PFSK-1 (cell line): ENCODE data around the gene APEX1.

Source experiments
- FOXP2 ChIP-seq: optimal IDR thresholded peaks from 2 replicates; pipeline ENCODE3; 2011; ENCODE audit warnings: borderline replicate concordance, control low read depth, inconsistent platforms; ENCODE audit not compliant: insufficient read depth; ENCODE audit errors: extremely low read length, extremely low read depth
- POLR2AphosphoS5 ChIP-seq: IDR thresholded peaks from 2 replicates; pipeline ENCODE4 v1.6.1; 2012; ENCODE audit warnings: low read depth, mild to moderate bottlenecking, control low read depth, low read length, moderate library complexity
- SIN3A ChIP-seq: IDR thresholded peaks from 2 replicates; pipeline ENCODE4 v1.6.1; 2012; ENCODE audit warnings: mild to moderate bottlenecking, low read length, moderate library complexity, borderline replicate concordance; ENCODE audit not compliant: insufficient read depth
- TAF1 ChIP-seq: IDR thresholded peaks from 2 replicates; pipeline ENCODE4 v1.6.1; 2012; ENCODE audit warnings: low read length, control low read depth, borderline replicate concordance; ENCODE audit not compliant: insufficient read depth
- TF ChIP-seq, protein P1 (sequence below), 2 experiments: IDR thresholded peaks; 2 replicates each; pipeline versions ENCODE4 v1.6.1 to v1.8.0; 2011 to 2012; ENCODE audit warnings: low read depth in 2 of 2, low read length in 2 of 2, control low read depth in 1 of 2, inconsistent platforms in 1 of 2, mild to moderate bottlenecking in 1 of 2, moderate library complexity in 1 of 2; ENCODE audit not compliant: insufficient read depth in 1 of 2

APEX1 gene

DNA sequence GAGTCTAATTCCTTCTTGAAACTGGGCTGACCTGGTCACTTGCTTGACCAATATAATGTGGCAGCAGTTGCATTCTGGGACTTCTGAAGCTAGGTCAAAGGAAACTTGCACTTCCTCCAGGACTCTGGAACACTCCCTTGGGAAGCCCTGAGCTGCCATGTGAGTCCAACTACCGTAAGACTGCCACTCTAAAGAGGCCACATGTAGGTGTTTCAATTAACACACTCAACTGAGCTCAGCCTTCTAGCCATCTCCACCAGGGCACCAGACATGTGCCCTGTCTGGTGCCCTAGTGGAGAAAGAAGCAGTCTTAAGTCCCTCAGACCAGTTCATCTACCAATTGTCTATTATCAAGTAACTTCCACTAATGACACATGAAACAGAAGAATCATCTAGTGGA is 35.6 kb upstream of the APEX1 start:
- TF ChIP-seq, protein P1, sequence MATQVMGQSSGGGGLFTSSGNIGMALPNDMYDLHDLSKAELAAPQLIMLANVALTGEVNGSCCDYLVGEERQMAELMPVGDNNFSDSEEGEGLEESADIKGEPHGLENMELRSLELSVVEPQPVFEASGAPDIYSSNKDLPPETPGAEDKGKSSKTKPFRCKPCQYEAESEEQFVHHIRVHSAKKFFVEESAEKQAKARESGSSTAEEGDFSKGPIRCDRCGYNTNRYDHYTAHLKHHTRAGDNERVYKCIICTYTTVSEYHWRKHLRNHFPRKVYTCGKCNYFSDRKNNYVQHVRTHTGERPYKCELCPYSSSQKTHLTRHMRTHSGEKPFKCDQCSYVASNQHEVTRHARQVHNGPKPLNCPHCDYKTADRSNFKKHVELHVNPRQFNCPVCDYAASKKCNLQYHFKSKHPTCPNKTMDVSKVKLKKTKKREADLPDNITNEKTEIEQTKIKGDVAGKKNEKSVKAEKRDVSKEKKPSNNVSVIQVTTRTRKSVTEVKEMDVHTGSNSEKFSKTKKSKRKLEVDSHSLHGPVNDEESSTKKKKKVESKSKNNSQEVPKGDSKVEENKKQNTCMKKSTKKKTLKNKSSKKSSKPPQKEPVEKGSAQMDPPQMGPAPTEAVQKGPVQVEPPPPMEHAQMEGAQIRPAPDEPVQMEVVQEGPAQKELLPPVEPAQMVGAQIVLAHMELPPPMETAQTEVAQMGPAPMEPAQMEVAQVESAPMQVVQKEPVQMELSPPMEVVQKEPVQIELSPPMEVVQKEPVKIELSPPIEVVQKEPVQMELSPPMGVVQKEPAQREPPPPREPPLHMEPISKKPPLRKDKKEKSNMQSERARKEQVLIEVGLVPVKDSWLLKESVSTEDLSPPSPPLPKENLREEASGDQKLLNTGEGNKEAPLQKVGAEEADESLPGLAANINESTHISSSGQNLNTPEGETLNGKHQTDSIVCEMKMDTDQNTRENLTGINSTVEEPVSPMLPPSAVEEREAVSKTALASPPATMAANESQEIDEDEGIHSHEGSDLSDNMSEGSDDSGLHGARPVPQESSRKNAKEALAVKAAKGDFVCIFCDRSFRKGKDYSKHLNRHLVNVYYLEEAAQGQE (IDR thresholded peaks at IDR 0.05; ENCODE audit: insufficient read depth in 1 of 2, low read depth in 2 of 2, low read length in 2 of 2) = no peak
- no peak for TF ChIP-seq POLR2AphosphoS5

DNA sequence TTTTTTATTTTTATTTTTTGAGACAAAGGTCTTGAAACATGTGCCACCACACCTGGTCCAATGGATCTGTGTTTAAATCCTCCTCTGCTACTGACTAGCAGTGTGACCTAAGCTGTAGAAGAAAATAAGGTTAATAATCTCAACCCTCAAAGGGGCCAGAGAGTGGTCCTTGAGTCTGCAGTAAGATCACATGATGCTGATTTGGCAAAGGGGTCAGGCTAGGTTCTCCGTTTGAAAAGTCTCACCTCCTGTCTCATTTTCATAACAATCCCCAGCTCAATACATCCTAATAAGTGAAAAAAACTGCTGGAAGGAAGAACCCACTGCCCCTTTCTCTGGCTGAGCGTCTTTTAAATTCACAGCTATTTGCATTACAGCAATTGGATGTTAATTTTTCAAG is 33.8 kb upstream of the APEX1 start:
- TF ChIP-seq SIN3A (no peak), POLR2AphosphoS5 (no peak), FOXP2 (no peak), TAF1 (no peak)
- TF ChIP-seq, protein P1 (IDR thresholded peaks at IDR 0.05; ENCODE audit: insufficient read depth in 1 of 2, low read depth in 2 of 2, low read length in 2 of 2) = no peak

DNA sequence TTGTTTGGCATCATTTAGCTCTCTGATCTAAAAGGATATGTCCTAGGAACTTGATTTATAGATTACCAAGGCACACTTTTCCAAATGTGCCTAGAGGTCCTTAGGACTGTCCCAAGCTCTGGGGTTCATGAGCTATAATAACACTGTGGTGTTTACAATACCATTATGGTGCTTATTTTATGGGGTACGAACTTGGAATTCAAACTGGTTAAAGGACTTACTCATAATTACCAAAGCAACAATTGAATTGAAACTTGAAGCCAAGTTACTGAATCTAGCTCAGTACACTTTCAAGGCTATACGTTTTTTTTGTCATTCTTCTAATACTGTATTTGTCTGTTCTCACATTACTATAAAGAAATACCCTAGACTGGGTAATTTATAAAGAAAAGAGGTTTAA is 32.1 kb upstream of the APEX1 start:
- TF ChIP-seq FOXP2 = no peak
- TF ChIP-seq, protein P1 (IDR thresholded peaks at IDR 0.05; ENCODE audit: insufficient read depth in 1 of 2, low read depth in 2 of 2, low read length in 2 of 2) = no peak
- TF ChIP-seq SIN3A = no peak
- no peak for TF ChIP-seq POLR2AphosphoS5
- no peak for TF ChIP-seq TAF1

DNA sequence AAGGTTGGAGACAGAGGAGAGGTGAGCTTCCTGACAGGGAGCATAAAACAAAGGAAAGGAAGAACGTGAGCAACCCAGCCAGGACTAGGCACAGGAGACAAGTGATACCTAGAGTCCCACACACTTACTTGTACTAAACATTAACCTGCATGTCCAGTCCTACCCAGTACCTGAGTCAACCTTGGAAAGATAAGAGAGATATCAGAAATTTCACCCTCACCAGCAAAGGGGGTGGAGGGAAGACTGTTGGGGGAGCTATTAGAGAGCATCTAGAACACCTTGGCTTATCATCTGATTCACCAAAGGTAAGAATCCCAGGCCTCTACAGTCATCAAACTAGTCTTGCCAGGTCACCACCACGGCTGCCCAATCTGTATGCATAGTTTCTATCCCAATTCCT is 30.2 kb upstream of the APEX1 start:
- TF ChIP-seq POLR2AphosphoS5 = no peak
- TF ChIP-seq FOXP2 = no peak
- no peak for TF ChIP-seq SIN3A
- TF ChIP-seq, protein P1 (IDR thresholded peaks at IDR 0.05; ENCODE audit: insufficient read depth in 1 of 2, low read depth in 2 of 2, low read length in 2 of 2) = no peak

DNA sequence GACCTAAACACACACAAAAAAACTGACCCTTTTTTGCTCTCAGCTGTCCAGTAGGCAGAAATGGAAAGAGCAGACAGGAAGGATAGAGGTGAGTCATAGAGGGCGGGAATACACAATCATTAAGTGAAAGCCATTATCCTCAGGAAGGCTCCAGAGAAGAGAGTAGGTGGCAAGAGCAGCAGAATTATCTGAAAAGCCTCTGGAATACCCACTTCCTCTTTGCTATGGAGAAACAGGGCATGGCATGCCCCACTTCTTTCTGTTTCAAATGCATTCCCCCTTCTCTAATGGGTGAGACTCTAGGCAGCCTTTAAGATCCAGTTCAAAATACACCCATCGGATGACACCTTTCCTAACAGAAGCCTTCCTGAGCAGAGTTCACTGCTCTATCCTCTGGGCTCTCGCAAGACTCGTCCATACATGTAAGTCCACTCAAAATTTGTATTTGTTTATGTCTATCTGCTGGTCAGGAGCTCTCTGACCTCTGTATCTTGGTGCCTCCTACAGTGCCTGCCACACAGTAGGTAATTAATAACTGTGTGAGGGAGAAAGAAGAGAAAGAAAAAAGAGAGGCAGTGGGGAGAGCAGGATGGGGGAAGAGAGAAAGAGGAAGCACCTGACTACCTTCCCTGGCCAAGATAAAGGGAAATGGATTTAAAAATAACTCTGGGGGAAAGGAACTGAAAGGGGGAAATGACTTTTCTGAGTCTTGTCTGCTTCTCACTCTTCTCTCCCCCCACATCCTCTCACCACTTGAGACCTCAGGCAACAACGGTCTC is 27.6 kb upstream of the APEX1 start:
- TF ChIP-seq FOXP2 (no peak), POLR2AphosphoS5 (no peak), TAF1 (no peak), SIN3A (no peak)
- TF ChIP-seq, protein P1 (IDR thresholded peaks at IDR 0.05; ENCODE audit: insufficient read depth in 1 of 2, low read depth in 2 of 2, low read length in 2 of 2) = no peak
